SK-N-SH (cell line): ENCODE data around the gene EPHX1.

Source experiments
- CTCF ChIP-seq: fragments of 200-600 bp; sonication (generic); IDR thresholded peaks from 2 replicates; pipeline ENCODE4 v1.6.1; 2017; ENCODE audit warnings: antibody characterized with exemption, mild to moderate bottlenecking, moderate library complexity
- EZH2phosphoT487 ChIP-seq: fragments of 200-600 bp; sonication (generic); IDR thresholded peaks from 2 replicates; pipeline ENCODE4 v1.6.1; 2017; ENCODE audit warnings: low read depth, mixed run types, mild to moderate bottlenecking, antibody characterized with exemption, moderate library complexity, borderline replicate concordance
- FOXJ3 ChIP-seq: sonication (generic); formaldehyde crosslinking; IDR thresholded peaks from 2 replicates; pipeline ENCODE4 v1.5.1; 2020; ENCODE audit warnings: mild to moderate bottlenecking, missing genetic modification reagents
- JUND ChIP-seq: IDR thresholded peaks from 2 replicates; pipeline ENCODE4 v1.4.0; 2012
- MEF2A ChIP-seq: IDR thresholded peaks from 2 replicates; pipeline ENCODE4 v1.4.0; 2012; ENCODE audit warnings: low read depth, borderline replicate concordance
- MXI1 ChIP-seq: IDR thresholded peaks from 2 replicates; pipeline ENCODE4 v1.6.1; 2012; ENCODE audit warnings: mild to moderate bottlenecking, low read depth, low read length, improper control_type of control experiment
- NFIC ChIP-seq: IDR thresholded peaks from 2 replicates; pipeline ENCODE4 v1.4.0; 2012; ENCODE audit warnings: borderline replicate concordance
- TCF12 ChIP-seq: IDR thresholded peaks from 2 replicates; pipeline ENCODE4 v1.4.0; 2012

- no peak for TF ChIP-seq MXI1
- no peak for TF ChIP-seq CTCF
- no peak for TF ChIP-seq MEF2A
- TF ChIP-seq TCF12 = no peak
- TF ChIP-seq NFIC = no peak
- no peak for TF ChIP-seq FOXJ3 (CRISPR knock-in tag)
- TF ChIP-seq JUND = no peak
- TF ChIP-seq EZH2phosphoT487 = no peak
Measured at GRCh38 chr1:225862581-225862950, 52.6 kb downstream of the EPHX1 start.
